ENCODE data around the gene IGFN1. TPM values are rescaled to one million over a fixed set of nuclear protein-coding genes. Genes with fewer than 3 reads are reported as not detected.

The IGFN1 gene
- total and polyA plus RNA-seq, 2 of the 4 experiments (the other 2 are of a cell fraction): 0.05 TPM; not detected in 1

DNA sequence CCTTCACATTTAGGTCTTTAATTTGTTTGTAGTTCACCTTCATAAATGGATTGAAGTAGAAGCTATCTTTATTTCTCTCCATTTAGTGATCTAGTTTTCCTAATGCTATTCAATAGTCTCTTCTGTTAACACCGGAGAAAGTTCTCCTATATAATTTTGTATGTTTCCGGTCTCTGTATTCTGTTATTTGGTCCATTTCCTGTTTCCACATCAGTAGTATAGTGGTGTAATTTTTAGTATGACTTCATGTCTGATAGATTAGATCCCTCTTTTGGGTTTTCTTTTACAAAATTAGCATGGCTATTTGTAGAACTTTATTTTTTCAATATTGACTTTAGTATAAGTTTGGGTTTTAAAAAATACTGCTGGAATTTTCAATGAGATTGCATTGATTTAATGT lies 51.1 kb downstream of the IGFN1 start:
- Histone ChIP-seq H2BK120ac (ENCODE audit: low read depth, low read length) (no peak overlapping the region), H2AFZ (replicated peaks; ENCODE audit: low read length, poor library complexity) (no peak overlapping the region), H3K4me3 (ENCODE audit: insufficient read depth, low read depth, low read length) (no peak overlapping the region), H4K8ac (ENCODE audit: low read depth in 2 of 2, low read length in 2 of 2) (no peak overlapping the region), H2AK9ac (replicated peaks; ENCODE audit: low read depth, low read length, poor library complexity) (no peak overlapping the region), H3K4me2 (ENCODE audit: low read depth, low read length) (no peak overlapping the region), H3K27me3 (ENCODE audit: control insufficient read depth, insufficient read depth, low read length) (peaks cover 13% of the 10 kb centered on the region), H3K18ac (ENCODE audit: low read depth, low read length) (no peak overlapping the region), H2BK15ac (ENCODE audit: low read depth, low read length) (no peak overlapping the region), H2BK5ac (ENCODE audit: low read depth, low read length, poor library complexity, severe bottlenecking) (no peak overlapping the region), H3K79me1 (ENCODE audit: low read depth in 1 of 2, low read length in 2 of 2) (no peaks in the 10 kb centered on the region), H4K5ac (ENCODE audit: low read depth, low read length) (no peak overlapping the region), H4K20me1 (ENCODE audit: insufficient read depth, low read length) (no peaks in the 10 kb centered on the region), H2BK20ac (ENCODE audit: low read depth, low read length) (no peak overlapping the region), H3K9me3 (ENCODE audit: control insufficient read depth, insufficient read depth, low read length) (peaks cover 3% of the 10 kb centered on the region; the same call in 1 of the 2 replicates), H3K4ac (ENCODE audit: low read depth, low read length) (no peak overlapping the region), H3K14ac (replicated peaks; ENCODE audit: low read depth, low read length) (no peak overlapping the region), H3K9ac (ENCODE audit: low read depth, low read length) (no peak overlapping the region), H2AK5ac (ENCODE audit: low read depth, low read length) (no peak overlapping the region), H3K36me3 (ENCODE audit: control insufficient read depth, insufficient read depth, low read length) (no peaks in the 10 kb centered on the region), H3K56ac (ENCODE audit: extremely low read depth, insufficient read depth, low read length) (no peak overlapping the region), H3K23ac (ENCODE audit: low read depth, low read length) (no peak overlapping the region), H3K9me1 (ENCODE audit: insufficient read depth, low read length) (no peaks in the 10 kb centered on the region), H4K91ac (ENCODE audit: insufficient read depth, low read depth, low read length) (no peak overlapping the region), H3K27ac (ENCODE audit: insufficient read depth, low read length) (no peak overlapping the region), H3K4me1 (ENCODE audit: control insufficient read depth, insufficient read depth, low read length) (no peaks in the 10 kb centered on the region)
- ChIA-PET POLR2A (ENCODE audit: unreplicated experiment) (no interaction called here), CTCF (no interaction called here)
- no CpG with 5 or more reads among the region's 2 CpGs for WGBS, 2 experiments (ENCODE audit: extremely low coverage in 2 of 2, insufficient read length in 1 of 2)
- no peak for ATAC-seq (ENCODE audit: low read depth)
- intact Hi-C loops (cut with micrococcal nuclease) (no loop called here), dilution Hi-C loops (cut with HindIII; ENCODE audit: low sequenced_read_pairs, unreplicated experiment) (no loop called here), in situ Hi-C loops (cut with MboI; ENCODE audit: low sequenced_read_pairs) (no loop called here)
- TF ChIP-seq FOS (IDR thresholded peaks at IDR 0.05; ENCODE audit: low read depth, low read length) (no peak), RAD21 (IDR thresholded peaks at IDR 0.05; ENCODE audit: low read length) (no peak), RCOR1 (IDR thresholded peaks at IDR 0.05; ENCODE audit: insufficient replicate concordance, low read length) (no peak), BHLHE40 (IDR thresholded peaks at IDR 0.05; ENCODE audit: low read depth, low read length) (no peak)
- no peak for DNase-seq
- no TSS peak for BruUV-seq (replicated peaks)
